Lower leg skin (tissue), 3 donors: Measurements from ENCODE around the gene ARSB.

Source experiments
- CTCF ChIP-seq, 3 donors: fragments of 450-650 bp; IDR thresholded peaks; one replicate each; pipeline ENCODE4 v1.5.1; 2016; ENCODE audit warnings: antibody characterized with exemption in 3 of 3, mild to moderate bottlenecking in 3 of 3, moderate library complexity in 2 of 3
- POLR2A ChIP-seq, 2 donors: fragments of 450-650 bp; IDR thresholded peaks; one replicate each; pipeline ENCODE4 v1.6.1; 2016 to 2017; ENCODE audit warnings: antibody characterized with exemption in 2 of 2, mild to moderate bottlenecking in 1 of 2, moderate library complexity in 1 of 2

DNA sequence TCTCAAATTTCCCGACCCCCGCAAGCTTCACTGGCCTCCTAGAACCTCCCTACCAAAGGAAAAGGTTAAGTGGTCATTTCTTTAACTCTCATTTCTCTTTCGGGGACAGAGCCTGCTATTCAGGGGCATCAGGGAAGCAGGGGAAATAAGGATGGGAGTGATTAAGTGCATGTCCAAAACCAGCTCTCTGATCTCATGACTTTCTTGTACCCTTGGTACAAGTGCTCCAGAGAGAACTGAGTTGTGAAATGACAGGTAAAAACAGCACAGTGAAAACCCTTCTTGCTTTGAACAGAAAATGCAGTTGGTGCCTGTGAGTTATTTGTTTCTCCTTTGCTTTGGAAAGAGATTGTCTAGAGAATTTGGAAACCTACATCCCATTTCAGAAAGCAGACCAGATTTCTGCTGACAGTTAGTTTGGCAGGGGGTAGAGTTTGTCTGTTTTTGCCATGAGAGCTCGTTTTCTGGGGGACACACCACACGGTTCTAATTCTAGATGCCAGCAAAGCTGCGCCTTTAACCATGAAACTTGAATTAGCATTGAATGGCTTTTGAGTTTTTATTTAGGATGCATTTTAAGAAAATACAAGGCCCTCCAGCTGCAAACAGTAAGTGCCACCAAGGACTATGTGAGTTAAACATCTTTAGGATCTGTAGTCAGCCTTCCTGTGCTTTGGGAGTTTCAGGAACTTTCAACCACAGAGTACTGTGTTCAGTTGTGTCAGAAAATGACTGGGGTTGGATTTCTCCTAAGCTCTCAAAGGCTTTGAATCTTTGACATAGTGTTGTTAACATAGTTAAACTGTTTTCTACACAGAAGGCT, 174.8 kb downstream of the ARSB start:
- no peak for TF ChIP-seq CTCF (IDR thresholded peaks at IDR 0.05)
- TF ChIP-seq POLR2A (IDR thresholded peaks at IDR 0.05): no peak
